RWPE2 (cell line): ENCODE measurements around the gene LDLRAD3.

Experiments
- ATAC-seq: fragments of 200-7000 bp; cut with Tn5 transposase; 3 replicates; pipeline ENCODE4 v1.9.1; 2021; ENCODE audit warnings: low read depth
- DNase-seq: peaks from one replicate; pipeline ENCODE4 v3.0.0-alpha.2; 2020; ENCODE audit warnings: low spot score
- H3K27ac ChIP-seq: fragments of 450-650 bp; 2 replicates; pipeline ENCODE4 v1.5.1; 2017; ENCODE audit warnings: mild to moderate bottlenecking; ENCODE audit not compliant: poor library complexity, severe bottlenecking
- H3K27me3 ChIP-seq: fragments of 250-450 bp; sonication (Bioruptor Pico); 2 replicates; pipeline ENCODE4 v1.5.1; 2021; ENCODE audit warnings: mild to moderate bottlenecking, moderate library complexity; ENCODE audit not compliant: insufficient read depth, poor library complexity, severe bottlenecking
- H3K36me3 ChIP-seq: fragments of 250-450 bp; sonication (Bioruptor Pico); 2 replicates; pipeline ENCODE4 v1.5.1; 2020; ENCODE audit warnings: low read depth, mild to moderate bottlenecking, moderate library complexity
- H3K4me1 ChIP-seq: fragments of 250-450 bp; sonication (Bioruptor Pico); 2 replicates; pipeline ENCODE4 v1.5.1; 2021; ENCODE audit warnings: mild to moderate bottlenecking, moderate library complexity; ENCODE audit not compliant: insufficient read depth, poor library complexity, severe bottlenecking
- H3K4me3 ChIP-seq: fragments of 250-450 bp; sonication (Bioruptor Pico); 2 replicates; pipeline ENCODE4 v1.5.1; 2021; ENCODE audit warnings: mild to moderate bottlenecking, moderate library complexity; ENCODE audit not compliant: severe bottlenecking
- H3K9me3 ChIP-seq: fragments of 250-450 bp; sonication (Bioruptor Pico); 2 replicates; pipeline ENCODE4 v1.5.1; 2021; ENCODE audit warnings: mild to moderate bottlenecking, moderate library complexity; ENCODE audit not compliant: severe bottlenecking
- CTCF ChIP-seq: fragments of 450-650 bp; IDR thresholded peaks from one replicate; pipeline ENCODE4 v1.5.1; 2017; ENCODE audit warnings: mild to moderate bottlenecking, moderate library complexity; ENCODE audit not compliant: poor library complexity, severe bottlenecking

LDLRAD3 gene

GRCh38 chr11:36056160-36056751, 112.4 kb downstream of the LDLRAD3 start:
- no peaks in the 10 kb centered on the region for H3K4me1 ChIP-seq
- DNase-seq (no peak), ATAC-seq (no peak)
- peak; percentile 39 for TF ChIP-seq CTCF
- no peaks in the 10 kb centered on the region for H3K27me3 ChIP-seq
- no peaks in the 10 kb centered on the region for H3K9me3 ChIP-seq
- no peak overlapping the region for H3K4me3 ChIP-seq
- H3K27ac ChIP-seq: no peak overlapping the region
- H3K36me3 ChIP-seq: no peaks in the 10 kb centered on the region

DNA sequence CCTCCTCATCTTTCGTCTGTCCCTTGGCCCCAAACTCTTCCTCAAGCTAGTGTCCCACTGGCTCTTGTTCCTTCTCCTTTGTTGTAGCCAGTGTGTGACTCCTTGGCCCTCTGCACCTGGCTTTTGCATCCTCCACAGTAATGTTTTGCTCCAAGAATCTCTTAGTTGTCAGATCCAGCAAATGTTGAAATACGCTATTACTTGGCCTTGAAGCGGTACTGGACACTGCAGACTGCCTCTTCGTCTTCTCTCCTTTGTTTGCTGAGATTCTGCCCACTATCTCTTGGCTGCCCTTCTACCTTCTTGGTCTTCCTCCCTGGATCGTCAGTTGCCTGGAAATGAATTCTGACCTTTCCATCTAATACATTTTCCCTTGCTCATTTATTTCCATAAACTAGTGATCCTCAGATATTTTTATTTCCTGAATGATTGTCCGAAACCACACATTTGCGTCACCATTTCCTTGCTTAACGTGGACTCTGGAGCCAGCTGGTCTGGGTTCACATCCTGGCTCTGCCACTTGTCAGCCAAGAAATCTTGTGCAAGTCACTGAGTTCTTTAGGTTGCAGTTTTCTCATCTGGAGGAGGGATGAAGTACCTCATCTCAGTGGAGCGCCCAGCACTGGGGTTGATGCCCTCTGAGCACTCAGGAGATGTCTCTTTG, 113.6 kb downstream of the LDLRAD3 start:
- Histone ChIP-seq H3K9me3 (no peaks in the 10 kb centered on the region), H3K4me3 (no peak overlapping the region), H3K36me3 (no peaks in the 10 kb centered on the region), H3K27me3 (no peaks in the 10 kb centered on the region), H3K4me1 (no peaks in the 10 kb centered on the region), H3K27ac (no peak overlapping the region)
- TF ChIP-seq CTCF: no peak
- no peak for ATAC-seq
- no peak for DNase-seq

- no peaks in the 10 kb centered on the region for H3K27me3 ChIP-seq
- H3K4me3 ChIP-seq: no peak overlapping the region
- H3K36me3 ChIP-seq: no peaks in the 10 kb centered on the region
- H3K9me3 ChIP-seq: no peaks in the 10 kb centered on the region
- H3K27ac ChIP-seq: no peak overlapping the region
- no peak for TF ChIP-seq CTCF
- H3K4me1 ChIP-seq: no peaks in the 10 kb centered on the region
- no peak for DNase-seq
- no peak for ATAC-seq
Observed at GRCh38 chr11:36059660-36060059, 115.8 kb downstream of the LDLRAD3 start.

GRCh38 chr11:36060926-36061325, 117.1 kb downstream of the LDLRAD3 start:
- no peak for DNase-seq
- ATAC-seq: no peak
- no peaks in the 10 kb centered on the region for H3K36me3 ChIP-seq
- H3K27ac ChIP-seq: no peak overlapping the region
- no peak for TF ChIP-seq CTCF
- no peaks in the 10 kb centered on the region for H3K27me3 ChIP-seq
- H3K9me3 ChIP-seq: no peaks in the 10 kb centered on the region
- no peak overlapping the region for H3K4me3 ChIP-seq
- H3K4me1 ChIP-seq: no peaks in the 10 kb centered on the region

DNA sequence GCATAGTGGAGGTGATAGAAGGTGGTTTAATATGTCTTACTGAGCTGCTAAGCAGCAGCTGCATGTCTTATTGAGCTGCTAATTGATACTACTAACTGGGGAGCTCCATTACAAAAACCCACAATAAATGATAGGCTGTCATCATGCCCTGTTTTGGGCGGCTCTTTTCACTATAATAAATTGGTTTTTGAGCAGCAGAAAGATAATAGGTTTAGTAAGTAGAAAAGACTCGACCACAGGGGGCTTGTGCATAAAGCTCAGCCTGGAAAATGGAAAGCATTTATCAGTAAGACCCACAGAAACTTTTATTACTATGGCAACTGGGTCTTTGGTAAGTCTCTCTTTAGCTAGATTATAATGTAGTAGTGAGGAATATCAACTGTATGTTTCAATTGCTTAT, 117.6 kb downstream of the LDLRAD3 start:
- H3K27ac ChIP-seq: no peak overlapping the region
- H3K36me3 ChIP-seq: no peaks in the 10 kb centered on the region
- ATAC-seq: no peak
- no peak for DNase-seq
- H3K4me1 ChIP-seq: no peaks in the 10 kb centered on the region
- no peak for TF ChIP-seq CTCF
- H3K27me3 ChIP-seq: no peaks in the 10 kb centered on the region
- peaks cover 3% of the 10 kb centered on the region for H3K9me3 ChIP-seq
- no peak overlapping the region for H3K4me3 ChIP-seq
